ENCODE results near the gene PADI2. TPM values are rescaled to one million over a fixed set of nuclear protein-coding genes. Genes with fewer than 3 reads are reported as not detected.
A peak's percentile ranks its signal among the peaks of the same experiment; 100 is the strongest.

PADI2 gene
- total RNA-seq: 9.1 TPM

- H3K4me1 ChIP-seq (ENCODE audit: insufficient read depth, low read length): peaks cover 45% of the 10 kb centered on the region
- no peaks in the 10 kb centered on the region for H3K9me3 ChIP-seq (ENCODE audit: low read depth, low read length)
- H3K27me3 ChIP-seq (ENCODE audit: insufficient read depth, low read length): no peaks in the 10 kb centered on the region
- peak within 1 kb of the TSS; percentile 43 for H3K4me3 ChIP-seq (ENCODE audit: low read length)
Measured at GRCh38 chr1:17119076-17119772, at the start of gene PADI2. Gene PADI2 (minus strand): TSS chr1:17119451. CDS start chr1:17119371, 80 bp downstream.

GRCh38 chr1:17168091-17168876 lies 49.0 kb upstream of the PADI2 start:
- Histone ChIP-seq H3K9me3 (ENCODE audit: low read depth, low read length) (no peaks in the 10 kb centered on the region), H3K4me1 (ENCODE audit: insufficient read depth, low read length) (no peaks in the 10 kb centered on the region), H3K4me3 (ENCODE audit: low read length) (no peak overlapping the region), H3K27me3 (ENCODE audit: insufficient read depth, low read length) (no peaks in the 10 kb centered on the region)

GRCh38 chr1:17167786-17168090 lies 48.5 kb upstream of the PADI2 start:
- Histone ChIP-seq H3K27me3 (ENCODE audit: insufficient read depth, low read length) (no peaks in the 10 kb centered on the region), H3K9me3 (ENCODE audit: low read depth, low read length) (no peaks in the 10 kb centered on the region), H3K4me1 (ENCODE audit: insufficient read depth, low read length) (no peaks in the 10 kb centered on the region), H3K4me3 (ENCODE audit: low read length) (no peak overlapping the region)

GRCh38 chr1:17167041-17167785 lies 48.0 kb upstream of the PADI2 start:
- no peaks in the 10 kb centered on the region for H3K9me3 ChIP-seq (ENCODE audit: low read depth, low read length)
- H3K4me3 ChIP-seq (ENCODE audit: low read length): no peak overlapping the region
- H3K4me1 ChIP-seq (ENCODE audit: insufficient read depth, low read length): no peaks in the 10 kb centered on the region
- no peaks in the 10 kb centered on the region for H3K27me3 ChIP-seq (ENCODE audit: insufficient read depth, low read length)

GRCh38 chr1:17165823-17166222 lies 46.6 kb upstream of the PADI2 start:
- Histone ChIP-seq H3K27me3 (ENCODE audit: insufficient read depth, low read length) (no peaks in the 10 kb centered on the region), H3K4me1 (ENCODE audit: insufficient read depth, low read length) (no peaks in the 10 kb centered on the region), H3K9me3 (ENCODE audit: low read depth, low read length) (no peaks in the 10 kb centered on the region), H3K4me3 (ENCODE audit: low read length) (no peak overlapping the region)

GRCh38 chr1:17163789-17164666 lies 44.8 kb upstream of the PADI2 start:
- no peaks in the 10 kb centered on the region for H3K9me3 ChIP-seq (ENCODE audit: low read depth, low read length)
- no peak overlapping the region for H3K4me3 ChIP-seq (ENCODE audit: low read length)
- H3K4me1 ChIP-seq (ENCODE audit: insufficient read depth, low read length): no peaks in the 10 kb centered on the region
- no peaks in the 10 kb centered on the region for H3K27me3 ChIP-seq (ENCODE audit: insufficient read depth, low read length)

GRCh38 chr1:17163371-17163770 lies 44.1 kb upstream of the PADI2 start:
- no peak overlapping the region for H3K4me3 ChIP-seq (ENCODE audit: low read length)
- H3K27me3 ChIP-seq (ENCODE audit: insufficient read depth, low read length): no peaks in the 10 kb centered on the region
- H3K9me3 ChIP-seq (ENCODE audit: low read depth, low read length): no peaks in the 10 kb centered on the region
- no peaks in the 10 kb centered on the region for H3K4me1 ChIP-seq (ENCODE audit: insufficient read depth, low read length)

- Histone ChIP-seq H3K9me3 (ENCODE audit: low read depth, low read length) (no peaks in the 10 kb centered on the region), H3K4me3 (ENCODE audit: low read length) (no peak overlapping the region), H3K27me3 (ENCODE audit: insufficient read depth, low read length) (no peaks in the 10 kb centered on the region), H3K4me1 (ENCODE audit: insufficient read depth, low read length) (no peaks in the 10 kb centered on the region)
Measured at GRCh38 chr1:17162941-17163340, 43.7 kb upstream of the PADI2 start.

GRCh38 chr1:17161926-17162800 lies 42.9 kb upstream of the PADI2 start:
- H3K4me1 ChIP-seq (ENCODE audit: insufficient read depth, low read length): no peaks in the 10 kb centered on the region
- H3K4me3 ChIP-seq (ENCODE audit: low read length): no peak overlapping the region
- no peaks in the 10 kb centered on the region for H3K9me3 ChIP-seq (ENCODE audit: low read depth, low read length)
- H3K27me3 ChIP-seq (ENCODE audit: insufficient read depth, low read length): no peaks in the 10 kb centered on the region

GRCh38 chr1:17161137-17161740 lies 42.0 kb upstream of the PADI2 start:
- H3K9me3 ChIP-seq (ENCODE audit: low read depth, low read length): no peaks in the 10 kb centered on the region
- no peak overlapping the region for H3K4me3 ChIP-seq (ENCODE audit: low read length)
- H3K27me3 ChIP-seq (ENCODE audit: insufficient read depth, low read length): no peaks in the 10 kb centered on the region
- no peaks in the 10 kb centered on the region for H3K4me1 ChIP-seq (ENCODE audit: insufficient read depth, low read length)

- Histone ChIP-seq H3K9me3 (ENCODE audit: low read depth, low read length) (peaks cover 15% of the 10 kb centered on the region), H3K27me3 (ENCODE audit: insufficient read depth, low read length) (no peaks in the 10 kb centered on the region), H3K4me1 (ENCODE audit: insufficient read depth, low read length) (no peaks in the 10 kb centered on the region), H3K4me3 (ENCODE audit: low read length) (no peak overlapping the region)
Measured at GRCh38 chr1:17158961-17159360, 39.7 kb upstream of the PADI2 start.

- no peaks in the 10 kb centered on the region for H3K4me1 ChIP-seq (ENCODE audit: insufficient read depth, low read length)
- H3K4me3 ChIP-seq (ENCODE audit: low read length): no peak overlapping the region
- no peaks in the 10 kb centered on the region for H3K27me3 ChIP-seq (ENCODE audit: insufficient read depth, low read length)
- H3K9me3 ChIP-seq (ENCODE audit: low read depth, low read length): peaks cover 15% of the 10 kb centered on the region
Measured at GRCh38 chr1:17156108-17156507, 36.9 kb upstream of the PADI2 start.

- Histone ChIP-seq H3K27me3 (ENCODE audit: insufficient read depth, low read length) (no peaks in the 10 kb centered on the region), H3K4me3 (ENCODE audit: low read length) (no peak overlapping the region), H3K4me1 (ENCODE audit: insufficient read depth, low read length) (no peaks in the 10 kb centered on the region), H3K9me3 (ENCODE audit: low read depth, low read length) (peaks cover 15% of the 10 kb centered on the region)
Measured at GRCh38 chr1:17155257-17155920, 36.1 kb upstream of the PADI2 start.
